GM23248 (cell line): Measurements from ENCODE around the gene AHI1. TPM values are rescaled to one million over a fixed set of nuclear protein-coding genes. Genes with fewer than 3 reads are reported as not detected.

Experiments
- DNase-seq: peaks from one replicate; pipeline ENCODE4 v3.0.0-alpha.2; 2015
- H2AFZ ChIP-seq: fragments of 200-600 bp; sonication (generic); 2 replicates; pipeline ENCODE4 v1.6.1; 2016; ENCODE audit warnings: antibody characterized with exemption
- H3F3A ChIP-seq: fragments of 200-600 bp; sonication (generic); 2 replicates; pipeline ENCODE4 v1.6.1; 2016; ENCODE audit warnings: mild to moderate bottlenecking, antibody characterized with exemption, mixed run types; ENCODE audit not compliant: insufficient read depth
- H3K27ac ChIP-seq: fragments of 200-600 bp; sonication (generic); 2 replicates; pipeline ENCODE4 v1.5.1; 2016; ENCODE audit warnings: mild to moderate bottlenecking
- H3K27me3 ChIP-seq: fragments of 200-600 bp; sonication (generic); replicated peaks from 2 replicates; pipeline ENCODE4 v1.6.1; 2016; ENCODE audit warnings: mild to moderate bottlenecking; ENCODE audit not compliant: insufficient read depth
- H3K36me3 ChIP-seq: fragments of 200-600 bp; sonication (generic); 2 replicates; pipeline ENCODE4 v1.6.1; 2016; ENCODE audit warnings: low read depth, mild to moderate bottlenecking
- H3K4me1 ChIP-seq: fragments of 200-600 bp; sonication (generic); 2 replicates; pipeline ENCODE4 v1.6.1; 2016; ENCODE audit warnings: mild to moderate bottlenecking; ENCODE audit not compliant: insufficient read depth
- H3K4me2 ChIP-seq: fragments of 200-600 bp; sonication (generic); one replicate; pipeline ENCODE4 v1.6.1; 2016; ENCODE audit warnings: mild to moderate bottlenecking; ENCODE audit not compliant: unreplicated experiment
- H3K4me3 ChIP-seq: fragments of 200-600 bp; sonication (generic); 2 replicates; pipeline ENCODE4 v1.5.1; 2016; ENCODE audit warnings: mild to moderate bottlenecking
- H3K79me2 ChIP-seq: fragments of 200-600 bp; sonication (generic); 2 replicates; pipeline ENCODE4 v1.6.1; 2016; ENCODE audit warnings: mild to moderate bottlenecking; ENCODE audit not compliant: insufficient read depth
- H3K9ac ChIP-seq: fragments of 200-600 bp; sonication (generic); 2 replicates; pipeline ENCODE4 v1.6.1; 2016; ENCODE audit warnings: mild to moderate bottlenecking
- H3K9me2 ChIP-seq: fragments of 200-600 bp; sonication (generic); 2 replicates; pipeline ENCODE4 v1.6.1; 2016; ENCODE audit warnings: mixed run types, mild to moderate bottlenecking, moderate library complexity; ENCODE audit not compliant: insufficient read depth
- H3K9me3 ChIP-seq: fragments of 200-600 bp; sonication (generic); one replicate; pipeline ENCODE4 v1.6.1; 2017; ENCODE audit warnings: low read depth
- H4K20me1 ChIP-seq: fragments of 200-600 bp; sonication (generic); 2 replicates; pipeline ENCODE4 v1.6.0; 2016; ENCODE audit not compliant: insufficient read depth
- EZH2 ChIP-seq: fragments of 200-600 bp; sonication (generic); IDR thresholded peaks from 2 replicates; pipeline ENCODE4 v1.6.1; 2018; ENCODE audit warnings: antibody characterized with exemption, mild to moderate bottlenecking; ENCODE audit not compliant: insufficient read depth, poor library complexity, severe bottlenecking
- EZH2phosphoT487 ChIP-seq: fragments of 200-600 bp; sonication (generic); IDR thresholded peaks from 2 replicates; pipeline ENCODE4 v1.6.1; 2018; ENCODE audit warnings: antibody characterized with exemption, moderate library complexity, mild to moderate bottlenecking, low read depth; ENCODE audit not compliant: insufficient read depth
- WGBS, 2 experiments: methylation state at CpG; one replicate each; pipeline ENCODE4 v1.1.6; 2015 to 2017; ENCODE audit warnings: low lambda C conversion rate in 2 of 2, low coverage in 1 of 2; ENCODE audit errors: missing lambda C conversion rate in 2 of 2; 5-methylcytosine and 5-hydroxymethylcytosine counted together
- in situ Hi-C: fragments of 300-500 bp; cut with MboI; formaldehyde crosslinking; loops from 2 replicates; pipeline ENCODE4 v1.15.0; 2020
- polyA plus RNA-seq: library from polyadenylated mRNA; unstranded; fragments of >200 nt; fragmentation: Nextera tagmentation; extraction: Ambion mirVana; gene quantifications from 2 replicates; pipeline ENCODE4 v1.2.1, GENCODE V29; 2016
- total RNA-seq: library from RNA; depleted of rRNA; stranded (reverse); fragments of >200 nt; shearing (Covaris generic); gene quantifications from 2 replicates; pipeline ENCODE4 v1.2.3, GENCODE V29; 2014

Gene AHI1
- total and polyA plus RNA-seq, 2 experiments from 2014 or later: 11.1 to 25.9 TPM

- TF ChIP-seq EZH2phosphoT487 (no peak), EZH2 (no peak)
- Histone ChIP-seq H3K4me3 (no peak overlapping the region), H3K9me2 (no peaks in the 10 kb centered on the region), H3K9me3 (no peaks in the 10 kb centered on the region), H3K4me2 (no peak overlapping the region), H3K27ac (no peak overlapping the region), H3K4me1 (peaks cover 12% of the 10 kb centered on the region), H2AFZ (no peak overlapping the region), H4K20me1 (no peaks in the 10 kb centered on the region), H3K27me3 (no peaks in the 10 kb centered on the region), H3K79me2 (no peaks in the 10 kb centered on the region), H3K36me3 (no peaks in the 10 kb centered on the region; the same call in 1 of the 2 replicates), H3F3A (no peaks in the 10 kb centered on the region), H3K9ac (no peak overlapping the region)
- DNase-seq: no peak
- in situ Hi-C loops: no loop called here
- 98 to 100% methylated on average over 3 of the region's 3 CpGs for WGBS, 2 experiments
Observed at GRCh38 chr6:135418040-135418760, 79.3 kb downstream of the AHI1 start.

GRCh38 chr6:135412761-135413160 is 84.8 kb downstream of the AHI1 start:
- 74 to 81% methylated on average over 1 of the region's 1 CpG for WGBS, 2 experiments

GRCh38 chr6:135411849-135412248 is 85.7 kb downstream of the AHI1 start:
- H3K4me2 ChIP-seq: no peak overlapping the region
- no peaks in the 10 kb centered on the region for H3K9me3 ChIP-seq
- H3K79me2 ChIP-seq: no peaks in the 10 kb centered on the region
- DNase-seq: no peak
- H2AFZ ChIP-seq: no peak overlapping the region
- no peaks in the 10 kb centered on the region for H3K9me2 ChIP-seq
- H3K9ac ChIP-seq: no peak overlapping the region
- no peaks in the 10 kb centered on the region for H3F3A ChIP-seq
- 97 to 100% methylated on average over 2 of the region's 2 CpGs for WGBS, 2 experiments
- no peak overlapping the region for H3K27ac ChIP-seq
- TF ChIP-seq EZH2 (no peak), EZH2phosphoT487 (no peak)
- H3K27me3 ChIP-seq: no peaks in the 10 kb centered on the region
- in situ Hi-C loops: no loop called here
- H3K4me3 ChIP-seq: no peak overlapping the region
- H3K36me3 ChIP-seq: peaks cover 22% of the 10 kb centered on the region; the same call in 1 of the 2 replicates
- no peaks in the 10 kb centered on the region for H3K4me1 ChIP-seq
- no peaks in the 10 kb centered on the region for H4K20me1 ChIP-seq

More at GRCh38 chr6:135412761-135413160, 84.8 kb downstream of the AHI1 start:
- Histone ChIP-seq H3K4me3 (no peak overlapping the region), H3K9me2 (no peaks in the 10 kb centered on the region), H3K36me3 (peaks cover 22% of the 10 kb centered on the region; the same call in 1 of the 2 replicates), H4K20me1 (no peaks in the 10 kb centered on the region), H3K4me2 (no peak overlapping the region), H3K27me3 (no peaks in the 10 kb centered on the region), H3K27ac (no peak overlapping the region), H3K9me3 (no peaks in the 10 kb centered on the region), H3K4me1 (no peaks in the 10 kb centered on the region), H3K79me2 (no peaks in the 10 kb centered on the region), H3F3A (no peaks in the 10 kb centered on the region), H2AFZ (no peak overlapping the region), H3K9ac (no peak overlapping the region)
- TF ChIP-seq EZH2phosphoT487: no peak
- TF ChIP-seq EZH2: no peak
- DNase-seq: no peak
- in situ Hi-C loops: no loop called here

GRCh38 chr6:135411339-135411738 is 86.2 kb downstream of the AHI1 start:
- H3K4me3 ChIP-seq: no peak overlapping the region
- no peak overlapping the region for H3K4me2 ChIP-seq
- no peaks in the 10 kb centered on the region for H3F3A ChIP-seq
- H3K9me2 ChIP-seq: no peaks in the 10 kb centered on the region
- H3K79me2 ChIP-seq: no peaks in the 10 kb centered on the region
- H4K20me1 ChIP-seq: no peaks in the 10 kb centered on the region
- in situ Hi-C loops: no loop called here
- whole genome bisulfite sequencing, 2 experiments: 77 to 87% methylated on average over 2 of the region's 2 CpGs
- H3K27ac ChIP-seq: no peak overlapping the region
- no peak overlapping the region for H2AFZ ChIP-seq
- no peaks in the 10 kb centered on the region for H3K9me3 ChIP-seq
- H3K27me3 ChIP-seq: no peaks in the 10 kb centered on the region
- peaks cover 24% of the 10 kb centered on the region; the same call in 1 of the 2 replicates for H3K36me3 ChIP-seq
- no peak overlapping the region for H3K9ac ChIP-seq
- TF ChIP-seq EZH2 (no peak), EZH2phosphoT487 (no peak)
- peak; percentile 17 for DNase-seq
- H3K4me1 ChIP-seq: no peaks in the 10 kb centered on the region
